ENCODE measurements around the gene NREP.

The NREP gene

DNA sequence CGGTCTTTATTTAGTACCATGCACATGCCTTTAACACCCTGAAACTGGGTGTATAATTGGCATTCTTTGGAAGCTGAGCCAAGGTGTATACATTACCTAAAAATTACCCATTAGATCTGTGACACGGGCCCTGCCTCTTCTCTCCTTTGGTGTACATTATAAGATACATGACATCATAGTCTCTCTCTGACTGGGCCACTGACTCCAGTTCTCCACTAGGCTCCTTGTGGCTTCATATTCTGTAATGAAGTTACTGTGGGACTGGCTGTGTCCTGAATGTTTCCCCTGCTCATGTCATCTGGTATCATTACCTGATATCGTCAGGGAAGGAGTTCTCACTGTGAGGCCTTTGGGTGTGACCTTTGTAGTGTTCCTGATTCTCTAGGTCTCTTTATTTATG, 65.5 kb downstream of the NREP start:
- DNase-seq, result no peak

DNA sequence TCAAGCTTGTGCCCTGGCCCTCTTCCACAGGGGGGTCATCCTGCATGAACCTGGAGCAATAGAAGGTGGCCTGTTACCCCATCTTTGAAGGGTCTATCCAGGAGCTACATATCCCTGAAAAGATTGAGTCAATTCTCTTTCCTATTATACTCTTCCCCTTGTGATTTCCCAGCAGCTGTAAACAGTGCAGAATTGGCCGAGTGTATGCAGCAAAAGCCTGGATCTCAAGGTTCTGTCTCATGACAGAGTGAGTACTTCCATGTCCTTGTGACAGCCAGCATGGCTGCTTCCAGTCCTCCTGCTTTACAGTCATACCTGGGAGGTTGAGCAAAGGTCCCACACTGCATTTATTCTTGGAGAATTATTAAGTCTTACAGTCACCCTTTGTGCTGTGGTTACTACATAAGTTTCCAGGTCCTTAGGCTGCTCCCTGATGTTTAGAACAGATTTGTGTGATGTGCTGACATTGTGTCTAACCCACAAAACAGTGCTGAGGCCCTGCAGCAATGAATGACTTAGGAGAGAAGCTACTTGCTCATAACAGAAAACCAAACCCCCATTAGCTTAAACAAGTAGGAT, 67.5 kb downstream of the NREP start:
- no peak for DNase-seq

GRCh38 chr5:111685969-111686368, 71.0 kb downstream of the NREP start:
- DNase-seq, result no peak

GRCh38 chr5:111682641-111683040, 74.4 kb downstream of the NREP start:
- DNase-seq, result no peak

- DNase-seq, result no peak
Measured at GRCh38 chr5:111682121-111682520, 74.9 kb downstream of the NREP start.

DNA sequence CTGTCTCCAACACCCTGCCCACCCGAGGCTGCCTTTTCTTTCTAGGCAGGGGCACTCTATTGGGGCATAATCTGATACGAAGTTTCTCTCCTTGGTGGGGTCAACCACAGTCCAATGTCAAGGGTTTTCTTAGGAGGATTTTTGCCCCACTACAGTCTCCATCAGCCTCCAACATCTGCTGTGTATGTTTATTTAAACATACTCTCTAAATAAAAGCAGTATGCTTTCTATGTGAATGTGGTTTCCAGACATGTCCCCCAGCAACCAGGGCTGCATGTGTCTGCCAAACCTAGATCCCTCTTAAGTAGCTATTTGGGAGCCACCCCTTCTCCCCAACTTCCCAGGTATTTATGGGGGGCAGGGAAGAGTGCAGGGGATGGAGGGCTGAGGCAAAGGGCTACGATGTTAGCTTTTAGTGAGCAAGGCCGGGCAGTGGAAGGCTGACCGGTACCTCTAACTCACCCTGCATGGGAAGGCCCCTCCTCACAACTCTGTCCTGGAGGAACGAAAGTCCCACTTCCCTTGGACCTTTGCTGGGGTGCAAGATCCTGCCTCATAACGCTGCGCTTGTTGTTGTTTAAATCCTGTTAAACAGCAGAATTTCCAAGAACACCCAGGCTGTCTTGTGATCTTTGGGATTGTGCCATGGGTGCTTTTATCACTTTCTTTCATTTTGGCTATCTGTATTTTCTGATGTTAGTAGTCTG, 75.4 kb downstream of the NREP start:
- no peak for DNase-seq

- DNase-seq, result no peak
Measured at GRCh38 chr5:111680737-111681413, 76.1 kb downstream of the NREP start.

GRCh38 chr5:111679611-111680010, 77.4 kb downstream of the NREP start:
- no peak for DNase-seq
